HL-60 (cell line): ENCODE results near the gene OR9Q1.

Experiments
- CTCF ChIP-seq: IDR thresholded peaks from one replicate; pipeline ENCODE4 v1.5.1; 2011; ENCODE audit warnings: low read length, control low read depth, inconsistent platforms; ENCODE audit not compliant: insufficient read depth
- POLR2AphosphoS5 ChIP-seq: IDR thresholded peaks from 2 replicates; pipeline ENCODE4 v1.6.1; 2012; ENCODE audit warnings: low read depth

GRCh38 chr11:58046231-58046630, 22.6 kb downstream of the OR9Q1 start:
- TF ChIP-seq POLR2AphosphoS5 = no peak
- no peak for TF ChIP-seq CTCF
